OCI-LY1 (cell line): ENCODE measurements around the gene HOXC6.
"Not testable (repeated sequence)": the region's sequence is repeated elsewhere in the genome, so short reads cannot be mapped to it uniquely, and the experiment has no call there.

Source experiments
- H2AFZ ChIP-seq: fragments of 200-600 bp; sonication (generic), shearing (Covaris generic); 2 replicates; pipeline ENCODE4 v1.6.0; 2014; ENCODE audit warnings: antibody characterized with exemption, mild to moderate bottlenecking, low read length
- H3F3A ChIP-seq: fragments of 200-600 bp; sonication (generic), shearing (Covaris generic); 2 replicates; pipeline ENCODE4 v1.6.0; 2014; ENCODE audit warnings: mild to moderate bottlenecking, antibody characterized with exemption, low read length, moderate library complexity; ENCODE audit not compliant: insufficient read depth
- H3K27ac ChIP-seq: fragments of 200-600 bp; sonication (generic); 2 replicates; pipeline ENCODE4 v1.5.1; 2014; ENCODE audit warnings: low read length, mixed run types, mild to moderate bottlenecking, low read depth; ENCODE audit not compliant: poor library complexity, severe bottlenecking
- H3K27me3 ChIP-seq: fragments of 200-600 bp; sonication (generic); 2 replicates; pipeline ENCODE4 v1.6.0; 2014; ENCODE audit warnings: antibody characterized with exemption, mild to moderate bottlenecking, low read length, moderate library complexity; ENCODE audit not compliant: insufficient read depth
- H3K36me3 ChIP-seq: fragments of 200-600 bp; sonication (generic); 2 replicates; pipeline ENCODE4 v1.6.1; 2014; ENCODE audit warnings: mild to moderate bottlenecking, antibody characterized with exemption, low read length, moderate library complexity, mixed read lengths; ENCODE audit not compliant: insufficient read depth
- H3K4me1 ChIP-seq: fragments of 200-600 bp; sonication (generic); 2 replicates; pipeline ENCODE4 v1.5.1; 2014; ENCODE audit warnings: mild to moderate bottlenecking, low read length, moderate library complexity; ENCODE audit not compliant: insufficient read depth, severe bottlenecking
- H3K4me2 ChIP-seq: fragments of 200-600 bp; sonication (generic), shearing (Covaris generic); 2 replicates; pipeline ENCODE4 v1.6.1; 2014; ENCODE audit warnings: low read length
- H3K4me3 ChIP-seq: fragments of 200-600 bp; sonication (generic); 2 replicates; pipeline ENCODE4 v1.5.1; 2014; ENCODE audit warnings: low read length, low read depth, mild to moderate bottlenecking, mixed read lengths; ENCODE audit not compliant: poor library complexity, severe bottlenecking
- H3K79me2 ChIP-seq: fragments of 200-600 bp; shearing (Covaris generic); 2 replicates; pipeline ENCODE4 v1.6.1; 2016; ENCODE audit warnings: mixed run types, low read length, mixed read lengths; ENCODE audit not compliant: insufficient read depth
- H3K9ac ChIP-seq: fragments of 200-600 bp; sonication (generic), shearing (Covaris generic); 2 replicates; pipeline ENCODE4 v1.6.1; 2014; ENCODE audit warnings: mild to moderate bottlenecking, low read length, mixed read lengths
- H3K9me2 ChIP-seq: fragments of 200-600 bp; sonication (generic), shearing (Covaris generic); 2 replicates; pipeline ENCODE4 v1.6.1; 2014; ENCODE audit warnings: low read depth, mild to moderate bottlenecking, low read length, mixed read lengths
- H3K9me3 ChIP-seq: fragments of 200-600 bp; shearing (Covaris generic); 2 replicates; pipeline ENCODE4 v1.6.1; 2014; ENCODE audit warnings: low read length, mixed read lengths
- H4K20me1 ChIP-seq: fragments of 200-600 bp; sonication (generic), shearing (Covaris generic); 2 replicates; pipeline ENCODE4 v1.6.0; 2016; ENCODE audit warnings: mild to moderate bottlenecking, low read length; ENCODE audit not compliant: insufficient read depth
- EZH2 ChIP-seq: fragments of 200-600 bp; sonication (generic), shearing (Covaris generic); IDR thresholded peaks from 2 replicates; pipeline ENCODE4 v1.8.0; 2017; ENCODE audit warnings: borderline replicate concordance, mixed run types, mild to moderate bottlenecking, antibody characterized with exemption, low read length, moderate library complexity, mixed read lengths
- TF ChIP-seq, protein P1 (sequence below): fragments of 200-600 bp; sonication (generic), shearing (Covaris generic); IDR thresholded peaks from 2 replicates; pipeline ENCODE4 v1.5.1; 2017; ENCODE audit warnings: mild to moderate bottlenecking, antibody characterized with exemption, low read length, moderate library complexity, mixed read lengths

HOXC6 gene

DNA sequence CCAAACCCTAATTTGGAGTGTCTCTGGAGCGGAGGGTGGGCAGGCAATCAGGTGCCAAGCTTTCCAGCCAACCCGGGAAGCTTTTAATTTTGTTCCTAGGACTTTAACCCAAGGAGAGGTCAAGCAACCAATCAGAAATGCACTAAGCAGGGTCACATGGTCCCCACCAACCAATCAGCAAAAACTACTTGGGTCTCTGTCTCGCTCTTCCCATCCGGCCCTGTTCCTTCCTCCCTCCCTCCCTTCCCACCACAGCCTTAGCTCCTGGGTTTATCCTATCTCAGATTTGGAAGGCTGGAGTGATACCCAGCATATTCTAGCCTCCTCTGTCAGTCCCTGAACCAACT is 11.9 kb downstream of the HOXC6 start:
- H3K79me2 ChIP-seq = no peaks in the 10 kb centered on the region
- H3K9me3 ChIP-seq = no peaks in the 10 kb centered on the region
- H3K27me3 ChIP-seq = no peaks in the 10 kb centered on the region; the same call in 1 of the 2 replicates
- H3F3A ChIP-seq = no peaks in the 10 kb centered on the region
- H3K4me1 ChIP-seq = peaks cover 7% of the 10 kb centered on the region
- H3K36me3 ChIP-seq = no peaks in the 10 kb centered on the region
- no peak overlapping the region for H3K4me3 ChIP-seq
- TF ChIP-seq, protein P1, sequence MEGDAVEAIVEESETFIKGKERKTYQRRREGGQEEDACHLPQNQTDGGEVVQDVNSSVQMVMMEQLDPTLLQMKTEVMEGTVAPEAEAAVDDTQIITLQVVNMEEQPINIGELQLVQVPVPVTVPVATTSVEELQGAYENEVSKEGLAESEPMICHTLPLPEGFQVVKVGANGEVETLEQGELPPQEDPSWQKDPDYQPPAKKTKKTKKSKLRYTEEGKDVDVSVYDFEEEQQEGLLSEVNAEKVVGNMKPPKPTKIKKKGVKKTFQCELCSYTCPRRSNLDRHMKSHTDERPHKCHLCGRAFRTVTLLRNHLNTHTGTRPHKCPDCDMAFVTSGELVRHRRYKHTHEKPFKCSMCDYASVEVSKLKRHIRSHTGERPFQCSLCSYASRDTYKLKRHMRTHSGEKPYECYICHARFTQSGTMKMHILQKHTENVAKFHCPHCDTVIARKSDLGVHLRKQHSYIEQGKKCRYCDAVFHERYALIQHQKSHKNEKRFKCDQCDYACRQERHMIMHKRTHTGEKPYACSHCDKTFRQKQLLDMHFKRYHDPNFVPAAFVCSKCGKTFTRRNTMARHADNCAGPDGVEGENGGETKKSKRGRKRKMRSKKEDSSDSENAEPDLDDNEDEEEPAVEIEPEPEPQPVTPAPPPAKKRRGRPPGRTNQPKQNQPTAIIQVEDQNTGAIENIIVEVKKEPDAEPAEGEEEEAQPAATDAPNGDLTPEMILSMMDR = no peak
- TF ChIP-seq EZH2 = no peak
- H3K27ac ChIP-seq = no peak overlapping the region
- no peaks in the 10 kb centered on the region for H4K20me1 ChIP-seq
- H3K4me2 ChIP-seq = peak overlapping the region; percentile 30; the same call in 1 of the 2 replicates
- no peak overlapping the region for H3K9ac ChIP-seq
- H2AFZ ChIP-seq = no peak overlapping the region
- H3K9me2 ChIP-seq = no peaks in the 10 kb centered on the region

DNA sequence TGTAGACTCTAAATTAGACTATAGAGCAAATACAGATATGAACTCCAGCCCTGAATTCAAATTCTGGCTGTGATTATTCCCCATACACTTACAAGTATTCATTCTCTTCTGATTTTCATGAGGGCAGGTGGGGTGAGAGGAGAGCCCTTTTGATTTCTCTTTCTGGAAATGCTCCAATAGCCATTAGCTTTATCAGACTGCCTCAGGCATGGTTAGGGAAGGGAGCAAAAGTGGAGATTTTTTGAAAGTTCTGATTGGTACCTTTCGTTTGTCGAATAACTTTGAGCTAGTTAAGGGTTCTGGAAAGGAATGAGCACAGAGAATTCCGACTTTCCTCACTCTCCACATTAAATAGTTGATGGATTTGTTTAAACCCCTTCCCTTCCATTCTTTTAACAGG is 12.4 kb downstream of the HOXC6 start:
- Histone ChIP-seq H3K27me3 (no peaks in the 10 kb centered on the region; the same call in 1 of the 2 replicates), H3K4me3 (no peak overlapping the region), H4K20me1 (no peaks in the 10 kb centered on the region), H3K9me3 (no peaks in the 10 kb centered on the region), H3K4me1 (peaks cover 7% of the 10 kb centered on the region), H3K4me2 (no peak overlapping the region), H3K9me2 (no peaks in the 10 kb centered on the region), H3K36me3 (no peaks in the 10 kb centered on the region), H2AFZ (no peak overlapping the region), H3F3A (no peaks in the 10 kb centered on the region), H3K9ac (no peak overlapping the region), H3K79me2 (no peaks in the 10 kb centered on the region), H3K27ac (no peak overlapping the region)
- TF ChIP-seq EZH2 = no peak
- TF ChIP-seq, protein P1 = no peak

DNA sequence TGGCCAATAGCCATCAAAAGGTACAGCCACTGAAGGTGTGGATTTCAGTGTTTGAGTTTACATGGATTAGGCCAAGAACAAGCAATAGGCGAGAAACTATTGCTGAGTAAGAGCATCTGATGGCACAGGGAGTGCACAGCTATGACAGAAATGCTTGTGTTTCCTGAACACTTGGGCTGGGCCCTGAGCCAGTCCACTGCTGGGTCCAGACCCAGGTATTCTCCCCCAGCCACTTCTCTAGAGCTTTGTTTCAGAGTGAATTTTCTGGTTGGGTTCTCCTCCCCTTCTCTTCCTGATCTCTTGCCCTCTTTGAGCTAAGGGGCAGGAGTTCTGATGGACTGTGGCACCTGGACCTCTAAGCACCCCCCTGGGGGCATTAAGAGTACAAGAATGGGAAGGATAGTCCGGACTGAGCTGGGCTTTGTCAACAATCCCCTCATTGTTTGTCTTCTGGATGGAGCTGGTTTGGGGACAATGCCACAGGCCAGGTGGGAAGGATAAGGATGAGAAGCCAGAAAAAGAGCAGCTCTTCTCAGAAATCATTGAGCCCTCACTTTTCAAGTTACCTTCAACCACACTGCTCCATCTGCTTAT is 13.0 kb downstream of the HOXC6 start:
- Histone ChIP-seq H2AFZ (no peak overlapping the region), H4K20me1 (no peaks in the 10 kb centered on the region), H3K9ac (no peak overlapping the region)

DNA sequence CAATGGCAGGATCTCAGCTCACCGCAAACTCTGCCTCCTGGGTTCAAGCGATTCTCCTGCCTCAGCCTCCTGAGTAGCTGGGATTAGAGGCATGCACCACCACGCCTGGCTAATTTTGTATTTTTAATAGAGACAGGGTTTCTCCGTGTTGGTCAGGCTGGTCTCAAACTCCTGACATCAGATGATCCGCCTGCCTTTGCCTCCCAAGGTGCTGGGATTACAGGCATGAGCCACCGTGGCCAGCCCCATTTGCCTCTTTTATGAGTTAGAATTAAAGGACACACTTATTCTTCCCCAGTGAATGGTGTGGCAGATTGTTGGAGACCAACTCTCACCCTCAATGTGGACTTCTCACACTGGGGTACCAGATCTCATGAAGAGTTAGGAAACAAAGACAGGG is 13.8 kb downstream of the HOXC6 start:
- not testable (repeated sequence) for H3K27ac ChIP-seq, H3K9me2 ChIP-seq, H3K27me3 ChIP-seq, H2AFZ ChIP-seq, H3K4me3 ChIP-seq, H3F3A ChIP-seq, H3K36me3 ChIP-seq, H3K9ac ChIP-seq, H3K79me2 ChIP-seq, H4K20me1 ChIP-seq, H3K4me1 ChIP-seq, H3K4me2 ChIP-seq, H3K9me3 ChIP-seq

More for the DNA sequence above, 13.0 kb downstream of the HOXC6 start:
- Histone ChIP-seq H3K4me3 (no peak overlapping the region), H3F3A (no peaks in the 10 kb centered on the region), H3K27me3 (no peaks in the 10 kb centered on the region; the same call in 1 of the 2 replicates), H3K79me2 (no peaks in the 10 kb centered on the region), H3K36me3 (no peaks in the 10 kb centered on the region), H3K9me3 (no peaks in the 10 kb centered on the region), H3K9me2 (no peaks in the 10 kb centered on the region), H3K27ac (no peak overlapping the region), H3K4me1 (peaks cover 7% of the 10 kb centered on the region), H3K4me2 (no peak overlapping the region)
- TF ChIP-seq, protein P1 = no peak
- TF ChIP-seq EZH2 = no peak
